GM23338 (cell line): Measurements from ENCODE around the gene DMBT1.

Source experiments
- CREB1 ChIP-seq: fragments of 250-450 bp; sonication (Bioruptor Pico); IDR thresholded peaks from 2 replicates; pipeline ENCODE4 v1.5.0; 2020; ENCODE audit warnings: low read depth, mild to moderate bottlenecking, moderate library complexity
- CTCF ChIP-seq, 2 experiments: fragments of 200-600 bp in 1 of 2; sonication (generic) in 1 of 2; conservative IDR thresholded peaks; 2 replicates each; pipeline versions ENCODE4 v1.5.1 to v1.6.1; 2016 to 2017; ENCODE audit warnings: antibody characterized with exemption in 2 of 2, low read depth in 2 of 2, mild to moderate bottlenecking in 2 of 2, moderate library complexity in 1 of 2
- ETS1 ChIP-seq: IDR thresholded peaks from 2 replicates; pipeline ENCODE4 v1.6.1; 2016; ENCODE audit warnings: antibody characterized with exemption
- EZH2 ChIP-seq: fragments of 200-600 bp; sonication (generic); IDR thresholded peaks from one replicate; pipeline ENCODE4 v1.8.0; 2017; ENCODE audit warnings: antibody characterized with exemption, mild to moderate bottlenecking, low read depth; ENCODE audit not compliant: unreplicated experiment
- EZH2phosphoT487 ChIP-seq: fragments of 200-600 bp; sonication (generic); IDR thresholded peaks from one replicate; pipeline ENCODE4 v1.8.1; 2018; ENCODE audit warnings: antibody characterized with exemption; ENCODE audit not compliant: unreplicated experiment
- JUNB ChIP-seq: IDR thresholded peaks from one replicate; pipeline ENCODE4 v1.6.1; 2016; ENCODE audit warnings: antibody characterized with exemption; ENCODE audit not compliant: unreplicated experiment
- NANOG ChIP-seq: IDR thresholded peaks from 2 replicates; pipeline ENCODE4 v1.6.1; 2016; ENCODE audit warnings: antibody characterized with exemption, borderline replicate concordance
- POLR2AphosphoS5 ChIP-seq: IDR thresholded peaks from 2 replicates; pipeline ENCODE4 v1.6.1; 2016; ENCODE audit warnings: antibody characterized with exemption, low read depth
- REST ChIP-seq: IDR thresholded peaks from one replicate; pipeline ENCODE4 v1.6.1; 2018; ENCODE audit warnings: antibody characterized with exemption; ENCODE audit not compliant: unreplicated experiment
- ZNF114 ChIP-seq: fragments of 250-450 bp; sonication (Bioruptor Pico); IDR thresholded peaks from 2 replicates; pipeline ENCODE4 v1.5.0; 2020; ENCODE audit warnings: mild to moderate bottlenecking, moderate library complexity
- ZNF331 ChIP-seq: fragments of 250-450 bp; sonication (Bioruptor Pico); IDR thresholded peaks from 2 replicates; pipeline ENCODE4 v1.5.0; 2020; ENCODE audit warnings: low read depth, mild to moderate bottlenecking, moderate library complexity

- TF ChIP-seq EZH2 = no peak
- no peak for TF ChIP-seq POLR2AphosphoS5
- no peak for TF ChIP-seq CTCF (conservative IDR thresholded peaks at IDR 0.05; ENCODE audit: low read depth in 2 of 2)
- TF ChIP-seq EZH2phosphoT487 = no peak
- no peak for TF ChIP-seq NANOG
- TF ChIP-seq ETS1 = no peak
- TF ChIP-seq CREB1 (CRISPR knock-in tag) = no peak
- TF ChIP-seq JUNB = no peak
- TF ChIP-seq REST = no peak
- no peak for TF ChIP-seq ZNF114 (CRISPR knock-in tag)
- no peak for TF ChIP-seq ZNF331
Measured at GRCh38 chr10:122664501-122664900, 103.9 kb downstream of the DMBT1 start.
